Myocyte (in vitro differentiated cells): ENCODE data around the gene PIP5K1B. TPM values are rescaled to one million over a fixed set of nuclear protein-coding genes. Genes with fewer than 3 reads are reported as not detected.
A peak's percentile ranks its signal among the peaks of the same experiment; 100 is the strongest.

Source experiments
- DNase-seq: peaks from one replicate; pipeline ENCODE4 v3.0.0-alpha.2; 2012; ENCODE audit warnings: low read depth
- total RNA-seq: library from RNA; depleted of rRNA; stranded (reverse); fragments of >200 nt; gene quantifications from 2 replicates; pipeline ENCODE4 v1.2.3, GENCODE V29; 2014

PIP5K1B gene
- total RNA-seq, 1 donor from 2014 or later: 0.37 TPM

GRCh38 chr9:68949271-68950000, 244.4 kb downstream of the PIP5K1B start:
- peak; percentile 41 for DNase-seq

- no peak for DNase-seq
Measured at GRCh38 chr9:68950188-68950587, 245.1 kb downstream of the PIP5K1B start.

GRCh38 chr9:68950689-68951088, 245.6 kb downstream of the PIP5K1B start:
- DNase-seq: no peak

DNA sequence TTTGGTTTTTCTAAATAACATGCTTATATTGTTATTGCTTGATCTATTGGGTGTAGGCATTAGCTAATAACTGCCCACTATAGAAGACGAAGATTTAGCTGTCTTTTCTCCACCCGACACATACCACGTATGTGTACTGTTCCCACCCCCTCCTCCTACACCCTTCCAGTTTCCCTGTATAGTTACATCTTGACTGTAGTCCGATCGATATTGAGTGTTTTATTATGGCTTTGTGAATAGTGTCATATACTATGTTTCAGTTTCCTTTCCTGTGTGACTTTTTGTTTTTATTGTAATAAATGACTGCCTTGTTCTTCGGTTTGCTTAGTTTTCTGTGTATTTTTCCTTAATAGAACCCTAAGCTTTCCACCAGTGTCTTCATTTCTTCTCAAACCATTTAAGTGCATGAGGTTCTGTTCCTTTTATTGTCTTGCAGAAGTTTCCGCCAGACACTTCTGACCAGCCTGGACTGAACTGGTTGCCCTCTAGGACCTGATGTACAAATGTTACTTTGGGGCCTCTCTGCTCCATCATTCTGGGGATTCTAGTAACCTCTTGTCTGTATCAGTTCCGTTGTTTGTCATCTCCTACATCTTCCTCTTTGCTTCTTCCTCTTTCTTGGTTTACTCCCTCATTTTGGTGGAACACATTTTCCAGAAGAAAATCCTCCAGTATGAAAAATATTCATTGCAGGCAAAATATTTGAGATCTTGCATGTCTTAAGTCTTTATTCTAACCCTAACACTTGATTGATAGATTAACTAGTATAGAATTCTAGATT, 247.0 kb downstream of the PIP5K1B start:
- no peak for DNase-seq

- no peak for DNase-seq
Measured at GRCh38 chr9:68953771-68954170, 248.7 kb downstream of the PIP5K1B start.

DNA sequence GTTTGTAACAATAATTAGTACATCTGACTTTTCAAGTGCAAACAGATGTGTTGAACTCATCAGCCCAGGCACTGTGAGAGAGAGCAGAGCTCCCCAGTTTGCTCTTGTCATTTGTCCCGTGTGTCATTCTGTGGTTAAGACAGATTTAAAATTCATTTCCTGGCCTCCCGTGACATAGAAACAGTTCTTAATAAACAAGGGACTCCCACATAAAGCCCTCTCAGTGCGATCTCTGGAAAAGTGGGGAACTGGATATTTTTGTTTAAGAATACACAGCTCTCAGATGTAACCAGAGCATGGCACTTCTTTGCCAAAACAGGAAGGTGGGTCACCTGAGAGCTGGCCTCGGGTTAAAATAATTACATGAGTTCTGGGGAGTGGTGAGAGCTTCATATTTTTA, 250.3 kb downstream of the PIP5K1B start:
- DNase-seq: no peak

DNA sequence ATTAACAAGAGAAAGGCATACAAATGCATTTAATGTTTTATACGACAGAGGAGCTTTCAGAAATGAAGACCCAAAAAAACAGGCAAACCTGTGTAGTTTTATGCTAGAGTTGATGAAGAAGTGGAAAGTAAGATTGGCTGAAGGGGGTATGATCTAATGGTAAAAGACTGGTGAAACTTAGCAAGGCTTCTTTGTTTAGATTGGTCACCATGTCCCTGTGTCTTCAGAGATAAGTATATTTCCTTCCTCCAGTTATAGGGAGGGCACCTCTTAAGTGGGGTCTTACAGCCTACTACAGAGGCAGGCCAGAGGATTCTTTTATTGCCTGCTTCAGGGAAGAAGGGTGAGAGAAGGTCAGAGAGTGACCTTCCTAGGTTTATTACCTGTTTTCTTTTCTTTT, 252.4 kb downstream of the PIP5K1B start:
- DNase-seq: no peak

GRCh38 chr9:68961587-68961986, 256.5 kb downstream of the PIP5K1B start:
- no peak for DNase-seq

GRCh38 chr9:68963416-68963815, 258.4 kb downstream of the PIP5K1B start:
- no peak for DNase-seq

GRCh38 chr9:68964102-68964541, 259.1 kb downstream of the PIP5K1B start:
- DNase-seq: no peak

GRCh38 chr9:68964765-68965164, 259.7 kb downstream of the PIP5K1B start:
- DNase-seq: no peak

DNA sequence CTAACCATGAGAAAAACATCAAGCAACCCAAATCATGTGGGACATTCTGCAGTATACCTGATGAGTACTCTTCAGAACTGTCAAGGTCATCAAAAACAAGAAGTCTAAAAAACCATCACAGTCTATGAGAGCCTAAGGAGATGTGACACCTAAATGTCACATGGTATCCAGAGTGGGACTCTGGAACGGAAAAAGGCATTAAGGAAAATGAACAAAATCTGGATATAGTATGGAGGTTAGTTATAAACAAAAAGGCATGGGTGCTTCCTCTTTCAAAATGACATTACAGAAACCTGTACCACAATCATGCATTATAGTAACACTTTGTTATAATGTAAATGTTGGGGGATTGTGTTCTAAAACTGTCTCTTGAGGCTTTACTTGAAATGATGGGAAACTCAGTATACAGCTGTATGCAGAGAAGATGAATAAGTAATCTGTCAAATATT, 261.5 kb downstream of the PIP5K1B start:
- no peak for DNase-seq

GRCh38 chr9:68967800-68968199, 262.8 kb downstream of the PIP5K1B start:
- no peak for DNase-seq

- DNase-seq: no peak
Measured at GRCh38 chr9:68969538-68969937, 264.5 kb downstream of the PIP5K1B start.

- no peak for DNase-seq
Measured at GRCh38 chr9:68970151-68970550, 265.1 kb downstream of the PIP5K1B start.

- DNase-seq: no peak
Measured at GRCh38 chr9:68973619-68974018, 268.6 kb downstream of the PIP5K1B start.

GRCh38 chr9:68974431-68974830, 269.4 kb downstream of the PIP5K1B start:
- no peak for DNase-seq

DNA sequence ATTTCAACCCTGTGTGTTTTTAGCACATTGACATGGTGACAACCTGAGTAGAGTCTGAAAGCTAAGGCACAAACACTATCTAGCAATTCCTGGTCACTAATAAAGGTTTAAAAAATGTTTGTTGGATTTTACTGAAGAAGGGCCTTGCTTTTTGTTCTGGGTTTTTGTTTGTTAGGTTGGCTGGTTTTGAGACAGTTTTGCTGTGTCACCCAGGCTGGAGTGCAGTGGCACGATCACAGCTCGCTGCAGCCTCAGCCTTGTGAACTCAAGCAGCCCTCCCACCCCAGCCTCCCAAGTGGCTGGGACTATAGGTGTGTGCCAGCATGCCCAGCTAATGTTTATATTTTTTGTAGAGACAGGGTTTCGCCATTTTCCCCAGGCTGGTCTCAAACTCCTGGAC, 269.9 kb downstream of the PIP5K1B start:
- no peak for DNase-seq

DNA sequence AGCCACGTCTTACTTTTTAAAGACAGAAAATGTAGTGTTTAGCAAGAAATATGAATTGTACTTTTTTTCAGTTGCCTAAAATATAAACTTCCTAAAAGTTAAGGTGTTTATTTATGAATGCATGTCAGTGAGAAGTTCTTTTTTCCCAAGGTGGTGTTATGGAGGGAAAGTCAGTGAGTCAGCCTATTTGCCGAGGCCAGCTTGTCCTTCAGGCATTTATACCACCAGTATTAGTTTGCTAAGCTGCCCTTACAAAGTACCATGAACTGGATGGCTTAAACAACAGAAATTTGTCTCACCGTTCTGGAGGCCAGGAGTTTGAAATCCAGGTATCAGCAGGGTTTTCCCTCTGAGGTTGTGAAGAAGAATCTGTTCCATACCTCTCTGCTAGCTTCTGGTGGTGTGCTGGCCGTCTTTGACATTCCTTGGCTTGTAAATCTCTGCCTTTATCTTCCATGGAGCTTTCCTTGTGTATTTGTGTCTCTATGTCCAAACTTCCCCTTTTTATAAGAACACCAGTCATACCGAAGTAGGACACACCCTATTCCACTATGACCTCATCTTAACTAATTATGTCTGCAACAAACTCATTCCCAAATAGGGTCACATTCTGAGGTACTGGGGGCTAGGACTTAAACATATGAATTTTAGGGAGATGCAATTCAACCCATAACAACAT, 270.5 kb downstream of the PIP5K1B start:
- DNase-seq: no peak

DNA sequence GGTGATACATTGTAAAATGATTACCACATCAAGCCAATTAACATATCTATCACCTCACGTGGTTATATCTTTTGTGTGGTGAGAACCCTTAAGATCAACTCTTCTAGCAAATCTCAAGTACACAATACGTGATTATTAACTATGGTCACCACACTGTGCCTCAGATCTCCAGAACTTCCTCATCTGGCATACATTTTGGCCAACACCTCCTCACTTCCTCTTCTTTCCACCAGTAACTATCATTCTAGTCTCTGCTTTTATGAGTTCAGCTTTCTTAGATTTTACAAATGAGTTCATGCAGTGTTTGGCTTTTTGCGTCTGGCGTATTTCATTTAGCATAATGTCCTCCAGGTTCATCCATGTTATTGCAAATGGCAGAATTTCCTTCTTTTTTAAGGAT, 273.0 kb downstream of the PIP5K1B start:
- DNase-seq: no peak

GRCh38 chr9:68978501-68978900, 273.5 kb downstream of the PIP5K1B start:
- DNase-seq: no peak
